ENCODE measurements around the gene MRPS30. TPM values are rescaled to one million over a fixed set of nuclear protein-coding genes. Genes with fewer than 3 reads are reported as not detected.
"Not testable (repeated sequence)": the region's sequence is repeated elsewhere in the genome, so short reads cannot be mapped to it uniquely, and the experiment has no call there.

Gene MRPS30
- total and polyA plus RNA-seq, 2 of the 4 experiments (the other 2 are of a cell fraction), result 18.3 to 51.4 TPM

- no peak overlapping the region for H4K8ac ChIP-seq (ENCODE audit: low read depth in 2 of 2, low read length in 2 of 2)
- H2BK5ac ChIP-seq (ENCODE audit: low read depth, low read length, poor library complexity, severe bottlenecking), result no peak overlapping the region
- no peak overlapping the region for H3K4me2 ChIP-seq (ENCODE audit: low read depth, low read length)
- no CpG with 5 or more reads among the region's 1 CpG for WGBS, 2 experiments (ENCODE audit: extremely low coverage in 2 of 2, insufficient read length in 1 of 2)
- H3K9me1 ChIP-seq (ENCODE audit: insufficient read depth, low read length), result no peaks in the 10 kb centered on the region
- no peak overlapping the region for H3K18ac ChIP-seq (ENCODE audit: low read depth, low read length)
- no peak overlapping the region for H4K91ac ChIP-seq (ENCODE audit: insufficient read depth, low read depth, low read length)
- H3K9ac ChIP-seq (ENCODE audit: low read depth, low read length), result no peak overlapping the region
- no peak overlapping the region for H3K4ac ChIP-seq (ENCODE audit: low read depth, low read length)
- dilution Hi-C loops (cut with HindIII; ENCODE audit: low sequenced_read_pairs, unreplicated experiment), result no loop called here
- H3K9me3 ChIP-seq (ENCODE audit: control insufficient read depth, insufficient read depth, low read length), result no peaks in the 10 kb centered on the region
- no peak overlapping the region for H2AFZ ChIP-seq (replicated peaks; ENCODE audit: low read length, poor library complexity)
- no peaks in the 10 kb centered on the region for H3K27me3 ChIP-seq (ENCODE audit: control insufficient read depth, insufficient read depth, low read length)
- peaks cover 1% of the 10 kb centered on the region; the same call in 1 of the 2 replicates for H3K36me3 ChIP-seq (ENCODE audit: control insufficient read depth, insufficient read depth, low read length)
- no peak for ATAC-seq (ENCODE audit: low read depth)
- H3K23ac ChIP-seq (ENCODE audit: low read depth, low read length), result no peak overlapping the region
- no peak for DNase-seq
- no peaks in the 10 kb centered on the region; a peak in 1 of 4 replicates for H3K79me1 ChIP-seq (ENCODE audit: low read depth in 1 of 2, low read length in 2 of 2)
- no peak overlapping the region for H2AK9ac ChIP-seq (replicated peaks; ENCODE audit: low read depth, low read length, poor library complexity)
- BruUV-seq (replicated peaks), result no TSS peak
- H2BK120ac ChIP-seq (ENCODE audit: low read depth, low read length), result no peak overlapping the region
- ChIA-PET POLR2A (ENCODE audit: unreplicated experiment) (no interaction called here), CTCF (no interaction called here)
- no peak overlapping the region for H3K14ac ChIP-seq (replicated peaks; ENCODE audit: low read depth, low read length)
- no peak for TF ChIP-seq POLR2A (IDR thresholded peaks at IDR 0.05; ENCODE audit: low read depth, low read length)
- no peak for TF ChIP-seq RFX5 (IDR thresholded peaks at IDR 0.05; ENCODE audit: low read depth, low read length)
- TF ChIP-seq CHD1 (IDR thresholded peaks at IDR 0.05; ENCODE audit: low read depth, low read length), result no peak
- TF ChIP-seq MAFK (IDR thresholded peaks at IDR 0.05; ENCODE audit: low read depth, low read length), result no peak
- no peak for TF ChIP-seq SMC3 (IDR thresholded peaks at IDR 0.05; ENCODE audit: low read depth, low read length)
- no peak for TF ChIP-seq ELK1 (IDR thresholded peaks at IDR 0.05; ENCODE audit: borderline replicate concordance, low read depth, low read length)
- TF ChIP-seq RAD21 (IDR thresholded peaks at IDR 0.05; ENCODE audit: low read length), result no peak
- no peak for TF ChIP-seq FOS (IDR thresholded peaks at IDR 0.05; ENCODE audit: low read depth, low read length)
- TF ChIP-seq MAZ (IDR thresholded peaks at IDR 0.05; ENCODE audit: borderline replicate concordance, low read depth, low read length), result no peak
- H2BK20ac ChIP-seq (ENCODE audit: low read depth, low read length), result no peak overlapping the region
- no peak overlapping the region for H4K5ac ChIP-seq (ENCODE audit: low read depth, low read length)
- no peak overlapping the region for H3K4me3 ChIP-seq (ENCODE audit: insufficient read depth, low read depth, low read length)
- no peaks in the 10 kb centered on the region for H3K4me1 ChIP-seq (ENCODE audit: control insufficient read depth, insufficient read depth, low read length)
- intact Hi-C loops (cut with micrococcal nuclease), result no loop called here
- in situ Hi-C loops (cut with MboI; ENCODE audit: low sequenced_read_pairs), result no loop called here
- no peaks in the 10 kb centered on the region for H4K20me1 ChIP-seq (ENCODE audit: insufficient read depth, low read length)
- H3K56ac ChIP-seq (ENCODE audit: extremely low read depth, insufficient read depth, low read length), result no peak overlapping the region
- no peak overlapping the region for H3K27ac ChIP-seq (ENCODE audit: insufficient read depth, low read length)
- no peak overlapping the region for H2BK15ac ChIP-seq (ENCODE audit: low read depth, low read length)
- H2AK5ac ChIP-seq (ENCODE audit: low read depth, low read length), result no peak overlapping the region
Measured at GRCh38 chr5:44821164-44821563, 12.4 kb downstream of the MRPS30 start.

- H2AFZ ChIP-seq (replicated peaks; ENCODE audit: low read length, poor library complexity); H3K14ac ChIP-seq (replicated peaks; ENCODE audit: low read depth, low read length); POLR2A ChIA-PET (ENCODE audit: unreplicated experiment); H3K27ac ChIP-seq (ENCODE audit: insufficient read depth, low read length); H2AK9ac ChIP-seq (replicated peaks; ENCODE audit: low read depth, low read length, poor library complexity); H2BK120ac ChIP-seq (ENCODE audit: low read depth, low read length); H3K18ac ChIP-seq (ENCODE audit: low read depth, low read length); H3K4ac ChIP-seq (ENCODE audit: low read depth, low read length); H3K4me3 ChIP-seq (ENCODE audit: insufficient read depth, low read depth, low read length); H4K8ac ChIP-seq (ENCODE audit: low read depth in 2 of 2, low read length in 2 of 2); H4K91ac ChIP-seq (ENCODE audit: insufficient read depth, low read depth, low read length); BruUV-seq (replicated peaks); H2BK5ac ChIP-seq (ENCODE audit: low read depth, low read length, poor library complexity, severe bottlenecking); CTCF ChIA-PET; H3K56ac ChIP-seq (ENCODE audit: extremely low read depth, insufficient read depth, low read length); H3K9ac ChIP-seq (ENCODE audit: low read depth, low read length); H3K79me1 ChIP-seq (ENCODE audit: low read depth in 1 of 2, low read length in 2 of 2); H4K20me1 ChIP-seq (ENCODE audit: insufficient read depth, low read length); H3K9me3 ChIP-seq (ENCODE audit: control insufficient read depth, insufficient read depth, low read length); H3K4me1 ChIP-seq (ENCODE audit: control insufficient read depth, insufficient read depth, low read length); intact Hi-C loops (cut with micrococcal nuclease); H2AK5ac ChIP-seq (ENCODE audit: low read depth, low read length); H4K5ac ChIP-seq (ENCODE audit: low read depth, low read length); H3K36me3 ChIP-seq (ENCODE audit: control insufficient read depth, insufficient read depth, low read length); in situ Hi-C loops (cut with MboI; ENCODE audit: low sequenced_read_pairs); ATAC-seq (ENCODE audit: low read depth); H2BK15ac ChIP-seq (ENCODE audit: low read depth, low read length); dilution Hi-C loops (cut with HindIII; ENCODE audit: low sequenced_read_pairs, unreplicated experiment); H3K27me3 ChIP-seq (ENCODE audit: control insufficient read depth, insufficient read depth, low read length); H3K9me1 ChIP-seq (ENCODE audit: insufficient read depth, low read length); DNase-seq; H3K23ac ChIP-seq (ENCODE audit: low read depth, low read length); H3K4me2 ChIP-seq (ENCODE audit: low read depth, low read length); H2BK20ac ChIP-seq (ENCODE audit: low read depth, low read length): not testable (repeated sequence)
- WGBS, 2 experiments (ENCODE audit: extremely low coverage in 2 of 2, insufficient read length in 1 of 2), result no CpG with 5 or more reads among the region's 3 CpGs
Measured at GRCh38 chr5:44824662-44825061, 15.9 kb downstream of the MRPS30 start.

Measured in IMR-90 (cell line).